GM12878 (cell line): ENCODE results near the gene C14orf93. TPM values are rescaled to one million over a fixed set of nuclear protein-coding genes. Genes with fewer than 3 reads are reported as not detected.
"Not testable (repeated sequence)": the region's sequence is repeated elsewhere in the genome, so short reads cannot be mapped to it uniquely, and the experiment has no call there.

Source experiments
- ATAC-seq: fragments of 200-7000 bp; cut with Tn5 transposase; 3 replicates; pipeline ENCODE4 v1.9.1; 2020; ENCODE audit warnings: mild to moderate bottlenecking, moderate library complexity
- BruUV-seq: library from RNA; stranded (reverse); fragments of 400-500 nt; replicated peaks from 2 replicates; lab custom pipeline; 2021; lab: Mats Ljungman, UMichigan
- CTCF ChIA-PET: fragments of 300-600 bp; sonication (Branson Sonifier 250); formaldehyde crosslinking; extraction: SDS; loops from one replicate; lab custom pipeline; 2021; ENCODE audit warnings: inconsistent platforms; lab: Yijun Ruan, JAX
- POLR2A ChIA-PET: fragments of 350-600 bp; formaldehyde crosslinking; extraction: SDS; loops from one replicate; lab custom pipeline; 2021; ENCODE audit warnings: inconsistent platforms; lab: Charles Lee
- RAD21 ChIA-PET: fragments of 300-600 bp; sonication (Branson Sonifier 250); formaldehyde crosslinking; loops from one replicate; lab custom pipeline; 2023; ENCODE audit warnings: antibody characterized with exemption; ENCODE audit not compliant: unreplicated experiment; lab: Charles Lee
- SMC1A ChIA-PET: fragments of 300-600 bp; sonication (Branson Sonifier 250); formaldehyde crosslinking; loops from one replicate; lab custom pipeline; 2023; ENCODE audit not compliant: unreplicated experiment, uncharacterized antibody; lab: Charles Lee
- DNase-seq: peaks from one replicate; pipeline ENCODE4 v3.0.0-alpha.2; 2011; ENCODE audit warnings: low read depth, low spot score
- FAIRE-seq: peaks from 3 replicates; lab custom pipeline; 2011; peaks lifted over from hg19 to GRCh38; lab: Jason Lieb, UNC
- H2AFZ ChIP-seq: 2 replicates; pipeline ENCODE4 v1.6.0; 2011; ENCODE audit warnings: low read depth, low read length, control low read depth; ENCODE audit not compliant: control insufficient read depth
- H3K27ac ChIP-seq: 2 replicates; pipeline ENCODE4 v1.5.1; 2011; ENCODE audit warnings: control low read depth; ENCODE audit not compliant: control insufficient read depth, insufficient read depth
- H3K27me3 ChIP-seq, 2 experiments: replicated peaks in 1 of 2; 2 replicates each; pipeline versions ENCODE4 v1.6.0 to v1.6.1; 2011; ENCODE audit warnings: low read length in 1 of 2; ENCODE audit not compliant: control insufficient read depth in 2 of 2, insufficient read depth in 2 of 2
- H3K36me3 ChIP-seq, 2 experiments: 2 replicates each; pipeline ENCODE4 v1.5.1; 2011; ENCODE audit warnings: low read length in 1 of 2; ENCODE audit not compliant: control insufficient read depth in 2 of 2, insufficient read depth in 2 of 2
- H3K4me1 ChIP-seq: 2 replicates; pipeline ENCODE4 v1.6.1; 2011; ENCODE audit warnings: mild to moderate bottlenecking, low read length, moderate library complexity, mixed read lengths; ENCODE audit not compliant: control insufficient read depth, insufficient read depth
- H3K4me2 ChIP-seq: 2 replicates; pipeline ENCODE4 v1.6.0; 2011; ENCODE audit warnings: control low read depth; ENCODE audit not compliant: control insufficient read depth, insufficient read depth
- H3K4me3 ChIP-seq: fragments of 200-600 bp; sonication (generic); 2 replicates; pipeline ENCODE4 v1.5.1; 2016
- H3K79me2 ChIP-seq: 2 replicates; pipeline ENCODE4 v1.6.0; 2011; ENCODE audit warnings: low read length; ENCODE audit not compliant: control insufficient read depth, insufficient read depth
- H3K9ac ChIP-seq: 2 replicates; pipeline ENCODE4 v1.8.0; 2011; ENCODE audit warnings: low read length, control low read depth, mixed read lengths; ENCODE audit not compliant: control insufficient read depth, insufficient read depth
- H3K9me3 ChIP-seq: replicated peaks from 3 replicates; pipeline ENCODE4 v1.5.1; 2011; ENCODE audit warnings: mild to moderate bottlenecking, low read length; ENCODE audit not compliant: control insufficient read depth, insufficient read depth
- H4K20me1 ChIP-seq: 2 replicates; pipeline ENCODE4 v1.6.0; 2011; ENCODE audit not compliant: control insufficient read depth, insufficient read depth
- RUNX3 ChIP-seq: IDR thresholded peaks from 2 replicates; pipeline ENCODE4 v1.6.1; 2012; ENCODE audit warnings: low read length, inconsistent platforms
- ZNF592 ChIP-seq: fragments of 450-650 bp; IDR thresholded peaks from 2 replicates; pipeline ENCODE4 v1.6.1; 2017; ENCODE audit warnings: mild to moderate bottlenecking, moderate library complexity
- WGBS: methylation state at CpG from one replicate; pipeline ENCODE4 v1.1.6; 2016; ENCODE audit warnings: low lambda C conversion rate; ENCODE audit not compliant: insufficient replicate concordance, insufficient coverage; ENCODE audit errors: missing lambda C conversion rate; 5-methylcytosine and 5-hydroxymethylcytosine counted together
- in situ Hi-C: fragments of 300-500 bp; cut with MboI; formaldehyde crosslinking; loops from 9 replicates; pipeline ENCODE4 v1.14.3; 2018; ENCODE audit warnings: mixed read lengths
- intact Hi-C: fragments of 100-400 bp; cut with micrococcal nuclease; formaldehyde crosslinking; loops from one replicate; pipeline ENCODE4 v1.14.2; 2022; ENCODE audit not compliant: unreplicated experiment
- polyA plus RNA-seq, 11 experiments: library from polyadenylated mRNA; depleted of rRNA in 4 of 11; unstranded in 6 of 11; stranded (reverse) in 5 of 11; fragments of >200 nt; fragmentation: Nextera tagmentation in 4 of 11; fragmentation: Illumina TruSeq in 1 of 11; extraction: Ambion mirVana in 4 of 11; extraction: Trizol in 1 of 11; gene quantifications; 1 replicate in 1 of 11; 2 replicates in 10 of 11; pipeline versions ENCODE4 v1.2.1 to v1.2.3, GENCODE V29; 2011 to 2016; ENCODE audit warnings: inconsistent platforms in 2 of 11, missing spikeins in 2 of 11, low read depth in 1 of 11
- total RNA-seq, 4 experiments: library from RNA; depleted of rRNA in 3 of 4; stranded (reverse); fragments of >200 nt in 3 of 4; fragmentation: Illumina TruSeq in 1 of 4; extraction: Trizol in 1 of 4; gene quantifications; 2 replicates each; pipeline versions ENCODE4 v1.2.1 to v1.2.3, GENCODE V29; 2013 to 2021

C14orf93 gene
- total and polyA plus RNA-seq, 10 of the 15 experiments (the other 5 are each of a cell fraction or from before 2014, with no cell fraction given): 1.8 to 13.9 (median 10.2) TPM

GRCh38 chr14:22965916-22966782 is 43.8 kb downstream of the C14orf93 start:
- RAD21 ChIA-PET: interaction anchor here (1.4 kb wide), 1 partner anchor 9 kb away, joined by 3 read pairs; no protein-coding TSS in a partner anchor
- H4K20me1 ChIP-seq, H3K27me3 ChIP-seq, H3K79me2 ChIP-seq, in situ Hi-C loops, H3K9me3 ChIP-seq, intact Hi-C loops, FAIRE-seq, H3K4me1 ChIP-seq, DNase-seq, H3K36me3 ChIP-seq, H2AFZ ChIP-seq, BruUV-seq, H3K4me2 ChIP-seq, ATAC-seq, H3K4me3 ChIP-seq, H3K9ac ChIP-seq, H3K27ac ChIP-seq: not testable (repeated sequence)
- POLR2A ChIA-PET: interaction anchor here (0.6 to 0.7 kb wide), 3 partner anchors 20 to 485 kb away, joined by 5 to 7 read pairs (median 6); no protein-coding TSS in a partner anchor
- SMC1A ChIA-PET: interaction anchor here (1.2 kb wide), 1 partner anchor 20 kb away, joined by 3 read pairs; no protein-coding TSS in a partner anchor
- 41% methylated on average over 14 of the region's 15 CpGs for WGBS
- CTCF ChIA-PET: interaction anchor here (13.2 kb wide), 1 partner anchor 19 kb away, joined by 370 read pairs; the partner anchor contains the start of gene AJUBA

GRCh38 chr14:22962061-22962676 is 47.8 kb downstream of the C14orf93 start:
- H3K36me3 ChIP-seq: no peaks in the 10 kb centered on the region
- CTCF ChIA-PET: interaction anchor here (1.0 to 11.4 kb wide), 11 partner anchors 9 to 158 kb away, joined by 4 to 91 read pairs (median 6); no protein-coding TSS in a partner anchor
- FAIRE-seq: no peak
- TF ChIP-seq ZNF592 (no peak), RUNX3 (no peak)

More at GRCh38 chr14:22962061-22962676, 47.8 kb downstream of the C14orf93 start:
- no peaks in the 10 kb centered on the region for H3K79me2 ChIP-seq
- H3K4me2 ChIP-seq: no peak overlapping the region
- no peak overlapping the region for H3K27ac ChIP-seq
- in situ Hi-C loops: no loop called here
- ATAC-seq (no peak), DNase-seq (no peak)
- ChIA-PET POLR2A (interaction anchor here (0.6 to 1.0 kb wide), 2 partner anchors 45 to 321 kb away, joined by 3 to 4 read pairs; no protein-coding TSS in a partner anchor), SMC1A (interaction anchor here (0.6 to 2.7 kb wide), 7 partner anchors 9 to 306 kb away, joined by 3 to 13 read pairs (median 3); partner anchors contain the start of gene PRMT5), RAD21 (interaction anchor here (1.3 kb wide), 1 partner anchor 24 kb away, joined by 4 read pairs; no protein-coding TSS in a partner anchor)
- no peak overlapping the region for H3K4me3 ChIP-seq
- H3K27me3 ChIP-seq: no peaks in the 10 kb centered on the region
- intact Hi-C loops: no loop called here
- no peaks in the 10 kb centered on the region for H3K4me1 ChIP-seq
- no TSS peak for BruUV-seq
- no peak overlapping the region for H2AFZ ChIP-seq
- H3K9me3 ChIP-seq: no peaks in the 10 kb centered on the region
- WGBS: 80% methylated on average over 6 of the region's 6 CpGs
- no peaks in the 10 kb centered on the region for H4K20me1 ChIP-seq
- no peak overlapping the region for H3K9ac ChIP-seq
